Endothelial cell of umbilical vein (primary cell): ENCODE data around the gene ARPC2. TPM values are rescaled to one million over a fixed set of nuclear protein-coding genes. Genes with fewer than 3 reads are reported as not detected.

Source experiments
- BruUV-seq: library from RNA; stranded (reverse); fragments of 400-500 nt; replicated peaks from 2 replicates; lab custom pipeline; 2021; lab: Mats Ljungman, UMichigan
- CTCF ChIA-PET: fragments of 300-600, 350-600 bp; sonication (Branson Sonifier 250); formaldehyde crosslinking; loops from one replicate; lab custom pipeline; 2021; ENCODE audit warnings: antibody characterized with exemption, inconsistent platforms; lab: Charles Lee
- POLR2A ChIA-PET: fragments of 300-600, 350-600 bp; sonication (Branson Sonifier 250); formaldehyde crosslinking; loops from one replicate; lab custom pipeline; 2021; ENCODE audit warnings: antibody characterized with exemption, inconsistent platforms; lab: Charles Lee
- DNase-seq: peaks from one replicate; pipeline ENCODE4 v3.0.0-alpha.2; 2011; ENCODE audit warnings: low read depth, low spot score
- FAIRE-seq: peaks from 2 replicates; lab custom pipeline; 2011; peaks lifted over from hg19 to GRCh38; lab: Jason Lieb, UNC
- H2AFZ ChIP-seq: 2 replicates; pipeline ENCODE4 v1.6.0; 2012; ENCODE audit warnings: low read depth, low read length, control low read depth, inconsistent platforms
- H3K27ac ChIP-seq: 2 replicates; pipeline ENCODE4 v1.5.1; 2011; ENCODE audit warnings: low read depth, mild to moderate bottlenecking, control low read depth, low read length, moderate library complexity; ENCODE audit not compliant: insufficient read depth
- H3K27me3 ChIP-seq, 2 experiments: 2 replicates each; pipeline versions ENCODE4 v1.6.0 to v1.6.1; 2011; ENCODE audit warnings: low read length in 2 of 2, mixed read lengths in 1 of 2; ENCODE audit not compliant: control insufficient read depth in 2 of 2, insufficient read depth in 2 of 2
- H3K36me3 ChIP-seq, 2 experiments: 2 replicates in 1 of 2; 3 replicates in 1 of 2; pipeline ENCODE4 v1.5.1; 2011; ENCODE audit warnings: low read length in 2 of 2, mild to moderate bottlenecking in 1 of 2, moderate library complexity in 1 of 2; ENCODE audit not compliant: control insufficient read depth in 2 of 2, insufficient read depth in 2 of 2; ENCODE audit errors: extremely low read depth in 1 of 2
- H3K4me1 ChIP-seq: 3 replicates; pipeline ENCODE4 v1.5.1; 2011; ENCODE audit warnings: mild to moderate bottlenecking, low read length; ENCODE audit not compliant: control insufficient read depth, insufficient read depth; ENCODE audit errors: extremely low read depth
- H3K4me2 ChIP-seq: 2 replicates; pipeline ENCODE4 v1.6.1; 2011; ENCODE audit warnings: low read length, control low read depth, mixed read lengths; ENCODE audit not compliant: insufficient read depth
- H3K4me3 ChIP-seq, 3 experiments: fragments of 200-600 bp in 1 of 3; sonication (generic), shearing (Covaris generic) in 1 of 3; replicated peaks in 1 of 3; 2 replicates each; pipeline ENCODE4 v1.5.1; 2011 to 2016; ENCODE audit warnings: control low read depth in 3 of 3, low read length in 3 of 3, mild to moderate bottlenecking in 2 of 3, inconsistent platforms in 1 of 3, low read depth in 1 of 3, moderate library complexity in 1 of 3; ENCODE audit not compliant: insufficient read depth in 1 of 3
- H3K79me2 ChIP-seq: 2 replicates; pipeline ENCODE4 v1.6.0; 2012; ENCODE audit warnings: low read length, inconsistent platforms; ENCODE audit not compliant: control insufficient read depth, insufficient read depth
- H3K9ac ChIP-seq: replicated peaks from 2 replicates; pipeline ENCODE3; 2011; ENCODE audit warnings: low read length, control low read depth; ENCODE audit not compliant: insufficient read depth; ENCODE audit errors: extremely low read depth
- H3K9me1 ChIP-seq: replicated peaks from 3 replicates; pipeline ENCODE4 v1.6.0; 2011; ENCODE audit warnings: mild to moderate bottlenecking, low read length; ENCODE audit not compliant: control insufficient read depth, insufficient read depth; ENCODE audit errors: extremely low read depth
- H3K9me3 ChIP-seq: replicated peaks from 2 replicates; pipeline ENCODE4 v1.5.1; 2012; ENCODE audit warnings: low read length, inconsistent platforms; ENCODE audit not compliant: control insufficient read depth, insufficient read depth
- H4K20me1 ChIP-seq: replicated peaks from 2 replicates; pipeline ENCODE3; 2011; ENCODE audit warnings: mild to moderate bottlenecking, low read length; ENCODE audit not compliant: control insufficient read depth, insufficient read depth; ENCODE audit errors: extremely low read depth
- CTCF ChIP-seq, 2 donors: IDR thresholded peaks; 1 replicate in 1 of 2; 2 replicates in 1 of 2; pipeline ENCODE4 v1.5.1; 2011; ENCODE audit warnings: low read length in 2 of 2, mild to moderate bottlenecking in 2 of 2, moderate library complexity in 2 of 2, control low read depth in 1 of 2, inconsistent platforms in 1 of 2, low read depth in 1 of 2; ENCODE audit not compliant: insufficient read depth in 1 of 2; ENCODE audit errors: extremely low read depth in 1 of 2
- EZH2 ChIP-seq: IDR thresholded peaks from 2 replicates; pipeline ENCODE4 v1.6.1; 2012; ENCODE audit warnings: borderline replicate concordance, low read depth, mild to moderate bottlenecking, moderate library complexity, low read length, inconsistent platforms; ENCODE audit not compliant: severe bottlenecking
- FOS ChIP-seq: IDR thresholded peaks from 2 replicates; pipeline ENCODE4 v1.6.1; 2011; ENCODE audit warnings: mild to moderate bottlenecking, low read length, moderate library complexity, borderline replicate concordance; ENCODE audit not compliant: insufficient read depth
- GATA2 ChIP-seq: IDR thresholded peaks from 2 replicates; pipeline ENCODE4 v1.7.0; 2011; ENCODE audit warnings: low read depth, mild to moderate bottlenecking, moderate library complexity, mixed read lengths, low read length; ENCODE audit not compliant: insufficient read length, insufficient read depth
- JUN ChIP-seq: IDR thresholded peaks from 2 replicates; pipeline ENCODE4 v1.6.1; 2011; ENCODE audit warnings: borderline replicate concordance, low read depth; ENCODE audit not compliant: insufficient read length, insufficient read depth
- MAX ChIP-seq: IDR thresholded peaks from 2 replicates; pipeline ENCODE4 v1.6.1; 2011; ENCODE audit not compliant: insufficient read depth, insufficient read length
- MYC ChIP-seq: IDR thresholded peaks from one replicate; pipeline ENCODE4 v1.6.1; 2011; ENCODE audit warnings: mild to moderate bottlenecking, low read depth, low read length
- POLR2A ChIP-seq: IDR thresholded peaks from 2 replicates; pipeline ENCODE4 v1.6.1; 2012; ENCODE audit warnings: low read depth, mild to moderate bottlenecking, control low read depth, low read length
- POLR2AphosphoS5 ChIP-seq: IDR thresholded peaks from 2 replicates; pipeline ENCODE4 v1.6.1; 2012; ENCODE audit warnings: low read depth, mild to moderate bottlenecking, control low read depth, low read length, moderate library complexity; ENCODE audit not compliant: insufficient read depth
- dilution Hi-C: fragments of 300-500 bp; cut with MboI; formaldehyde crosslinking; loops from one replicate; pipeline ENCODE4 v1.15.0; 2019; ENCODE audit warnings: low sequenced_read_pairs; ENCODE audit not compliant: extremely low pct_ligation_motif_present
- intact Hi-C: fragments of 100-400 bp; cut with micrococcal nuclease; formaldehyde crosslinking; loops from one replicate; pipeline ENCODE4 v1.10.0; 2022
- polyA plus RNA-seq, 4 experiments: library from polyadenylated mRNA; depleted of rRNA in 3 of 4; stranded (reverse) in 3 of 4; unstranded in 1 of 4; fragments of >200 nt; gene quantifications; 2 replicates each; pipeline versions ENCODE4 v1.2.1 to v1.2.3, GENCODE V29; 2011 to 2012; ENCODE audit warnings: missing spikeins in 1 of 4
- total RNA-seq: library from RNA; stranded (reverse); gene quantifications from 2 replicates; pipeline ENCODE4 v1.2.3, GENCODE V29; 2021

Gene ARPC2
- total and polyA plus RNA-seq, 2 donors (not counting 3 experiments of a cell fraction or from before 2014, with no cell fraction given) = 417 to 455 TPM

GRCh38 chr2:218296847-218297246 lies 79.9 kb downstream of the ARPC2 start:
- dilution Hi-C loops (no loop called here), intact Hi-C loops (no loop called here)
- Histone ChIP-seq H3K36me3 (no peaks in the 10 kb centered on the region), H3K9me1 (no peaks in the 10 kb centered on the region), H4K20me1 (no peaks in the 10 kb centered on the region), H3K9me3 (no peaks in the 10 kb centered on the region), H3K79me2 (peaks cover 4% of the 10 kb centered on the region), H3K4me3 (no peak overlapping the region), H2AFZ (no peak overlapping the region), H3K4me2 (no peak overlapping the region), H3K9ac (no peak overlapping the region), H3K27me3 (no peaks in the 10 kb centered on the region), H3K27ac (no peak overlapping the region), H3K4me1 (peaks cover 36% of the 10 kb centered on the region)
- POLR2A ChIA-PET = no interaction called here
- no peak for TF ChIP-seq POLR2AphosphoS5
- no peak for TF ChIP-seq GATA2
- no peak for TF ChIP-seq MYC
- no peak for FAIRE-seq
- no peak for DNase-seq
- CTCF ChIA-PET = interaction anchor here (2.0 to 12.1 kb wide), 5 partner anchors 23 to 169 kb away, joined by 5 to 178 read pairs (median 14); partner anchors contain the start of gene CATIP
- BruUV-seq = no TSS peak

DNA sequence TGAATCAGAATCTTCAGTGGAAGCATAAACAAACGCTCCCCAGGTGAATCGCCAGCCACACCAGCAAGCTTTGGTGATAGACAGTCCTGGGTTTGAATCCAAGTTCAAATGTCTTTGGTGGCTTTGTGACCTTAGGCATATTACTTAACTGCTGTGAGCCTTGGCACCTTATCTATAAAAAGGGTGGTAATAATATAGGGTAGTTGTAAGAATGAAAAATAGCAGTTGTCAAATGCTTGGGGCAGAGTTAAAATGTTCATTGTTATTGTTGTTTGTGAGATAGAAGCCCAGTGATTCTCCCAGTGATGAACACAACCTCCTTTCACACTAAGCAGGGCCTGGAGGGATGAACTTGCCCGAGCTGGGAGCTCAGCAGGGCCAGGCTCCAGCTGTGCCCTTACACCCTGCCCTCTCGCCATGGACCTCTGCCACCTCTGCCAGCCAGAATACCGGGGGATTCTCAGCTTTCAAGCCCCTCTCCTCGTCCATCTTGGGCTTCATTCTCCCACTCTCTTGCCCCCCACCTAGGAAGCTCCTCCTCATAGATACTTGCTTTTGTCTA lies 81.4 kb downstream of the ARPC2 start:
- no peaks in the 10 kb centered on the region for H3K36me3 ChIP-seq
- no peaks in the 10 kb centered on the region for H3K79me2 ChIP-seq
- no peak for DNase-seq
- FAIRE-seq = no peak
- peak overlapping the region; percentile 67 for H2AFZ ChIP-seq
- H3K4me3 ChIP-seq = no peak overlapping the region
- H3K4me1 ChIP-seq = peaks cover 26% of the 10 kb centered on the region
- TF ChIP-seq GATA2 = no peak
- no peak for TF ChIP-seq POLR2A
- no peak for TF ChIP-seq MYC
- no peak for TF ChIP-seq MAX
- TF ChIP-seq FOS = no peak
- no peak for TF ChIP-seq JUN
- TF ChIP-seq EZH2 = no peak
- TF ChIP-seq POLR2AphosphoS5 = no peak
- no peak for TF ChIP-seq CTCF (IDR thresholded peaks at IDR 0.05; ENCODE audit: extremely low read depth in 1 of 2, insufficient read depth in 1 of 2, low read depth in 1 of 2, low read length in 2 of 2)
- no peaks in the 10 kb centered on the region for H4K20me1 ChIP-seq
- intact Hi-C loops = no loop called here
- peak overlapping the region; percentile 21 for H3K27ac ChIP-seq
- H3K9me1 ChIP-seq = no peaks in the 10 kb centered on the region
- H3K9ac ChIP-seq = no peak overlapping the region
- ChIA-PET CTCF (interaction anchor here (0.9 to 12.1 kb wide), 4 partner anchors 11 to 97 kb away, joined by 6 to 178 read pairs (median 26); partner anchors contain the start of gene CATIP), POLR2A (no interaction called here)
- H3K27me3 ChIP-seq = no peaks in the 10 kb centered on the region
- H3K9me3 ChIP-seq = no peaks in the 10 kb centered on the region
- no peak overlapping the region for H3K4me2 ChIP-seq
- BruUV-seq = no TSS peak
- dilution Hi-C loops = no loop called here
